GM10847 (cell line): ENCODE data around the gene ST8SIA6.

ENCODE experiments used
- POLR2A ChIP-seq: IDR thresholded peaks from 2 replicates; pipeline ENCODE4 v1.6.1; 2011; ENCODE audit not compliant: insufficient read length; ENCODE audit errors: extremely low read depth

Gene ST8SIA6

DNA sequence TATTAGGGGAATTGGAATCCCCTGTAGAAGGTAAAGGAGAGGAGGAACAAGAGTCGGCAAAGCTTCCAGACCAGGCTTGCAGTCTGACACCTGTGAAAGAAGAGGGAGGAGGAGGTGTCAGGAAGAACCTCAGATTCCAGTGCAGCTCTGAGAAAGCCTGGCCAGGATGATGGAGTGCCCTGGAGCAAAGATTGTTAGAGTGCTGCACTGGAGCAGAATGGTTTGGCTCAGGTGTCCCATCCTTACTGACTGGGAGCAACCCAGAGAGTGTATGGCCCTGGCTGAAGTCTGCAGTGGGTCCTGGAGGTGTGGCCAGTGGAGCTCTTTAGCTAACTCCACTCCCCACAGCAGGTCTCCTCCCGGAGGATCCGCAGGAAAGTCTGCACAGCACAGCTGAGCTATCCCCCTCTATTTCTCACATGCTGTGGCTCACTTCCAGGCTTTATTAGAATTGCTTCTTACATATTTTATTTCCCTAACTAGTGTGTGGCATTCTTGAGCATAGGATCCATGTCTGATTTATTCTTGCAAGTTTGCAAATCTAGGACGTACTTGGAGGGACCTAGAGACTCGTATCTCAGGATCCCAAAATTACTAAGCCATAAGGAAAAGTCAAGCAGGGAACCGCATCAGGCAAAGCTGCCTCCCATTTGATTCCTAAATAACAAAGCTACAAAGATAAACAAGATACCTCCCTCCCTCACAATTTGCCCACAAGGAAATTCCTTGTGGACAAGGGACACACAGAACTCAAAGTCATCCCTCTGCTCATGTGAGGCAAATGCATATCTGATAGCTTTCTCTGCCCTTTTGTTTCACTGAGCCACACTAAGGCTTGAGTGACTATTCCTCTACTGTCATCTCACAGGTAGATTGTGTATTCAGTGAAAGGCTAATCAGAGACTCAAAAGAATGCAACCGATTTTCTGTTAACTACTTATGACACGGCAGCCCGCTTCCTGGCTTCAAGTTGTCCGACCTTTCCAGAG, 167.5 kb downstream of the ST8SIA6 start:
- TF ChIP-seq POLR2A = no peak

DNA sequence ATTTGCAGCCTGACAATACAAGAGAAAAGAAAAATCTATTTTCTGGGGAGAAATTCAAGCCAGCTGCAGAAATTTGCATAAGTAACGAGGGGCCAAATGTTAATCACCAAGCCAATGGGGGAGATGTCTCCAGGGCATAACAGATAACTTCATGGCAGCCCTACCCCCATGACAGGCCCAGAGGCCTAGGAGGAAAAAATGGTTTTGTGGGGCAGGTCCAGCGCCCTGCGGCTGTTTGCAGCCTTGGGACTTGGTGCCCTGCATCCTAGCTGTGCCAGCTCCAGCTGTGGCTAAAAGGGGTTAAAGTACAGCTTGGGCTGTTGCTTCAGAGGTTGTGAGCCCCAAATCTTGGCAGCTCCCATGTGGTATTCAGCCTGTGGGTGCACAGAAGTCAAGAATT, 172.1 kb downstream of the ST8SIA6 start:
- TF ChIP-seq POLR2A = no peak

DNA sequence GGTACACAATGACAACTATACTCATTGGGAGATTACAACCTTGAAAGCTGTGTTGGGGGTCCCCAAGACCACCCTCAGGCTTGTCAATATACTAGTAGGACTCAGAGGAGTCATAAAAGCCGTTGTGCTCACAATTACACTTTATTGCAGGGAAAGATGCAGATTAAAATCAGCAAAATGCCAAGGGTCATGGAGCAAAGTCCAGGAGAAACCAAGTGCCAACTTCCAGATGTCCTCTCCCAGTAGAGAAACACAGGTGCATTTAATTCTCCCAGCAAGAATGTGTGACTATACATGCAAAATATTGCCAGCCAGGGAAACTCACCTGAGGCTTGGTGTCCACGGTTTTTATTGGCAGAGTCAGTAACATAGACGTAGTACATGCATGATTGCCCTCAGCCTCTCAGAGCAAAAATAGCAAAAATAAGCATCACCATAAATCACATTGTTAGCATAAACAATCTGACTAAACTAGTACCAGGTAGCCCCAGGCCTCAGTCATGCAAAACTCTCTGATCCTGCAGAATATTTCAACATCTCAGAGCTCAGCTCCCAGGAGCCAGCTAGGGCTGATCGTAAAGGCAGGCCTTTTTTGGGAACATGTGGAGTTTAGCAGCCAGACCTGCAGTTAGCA, 175.7 kb downstream of the ST8SIA6 start:
- no peak for TF ChIP-seq POLR2A

DNA sequence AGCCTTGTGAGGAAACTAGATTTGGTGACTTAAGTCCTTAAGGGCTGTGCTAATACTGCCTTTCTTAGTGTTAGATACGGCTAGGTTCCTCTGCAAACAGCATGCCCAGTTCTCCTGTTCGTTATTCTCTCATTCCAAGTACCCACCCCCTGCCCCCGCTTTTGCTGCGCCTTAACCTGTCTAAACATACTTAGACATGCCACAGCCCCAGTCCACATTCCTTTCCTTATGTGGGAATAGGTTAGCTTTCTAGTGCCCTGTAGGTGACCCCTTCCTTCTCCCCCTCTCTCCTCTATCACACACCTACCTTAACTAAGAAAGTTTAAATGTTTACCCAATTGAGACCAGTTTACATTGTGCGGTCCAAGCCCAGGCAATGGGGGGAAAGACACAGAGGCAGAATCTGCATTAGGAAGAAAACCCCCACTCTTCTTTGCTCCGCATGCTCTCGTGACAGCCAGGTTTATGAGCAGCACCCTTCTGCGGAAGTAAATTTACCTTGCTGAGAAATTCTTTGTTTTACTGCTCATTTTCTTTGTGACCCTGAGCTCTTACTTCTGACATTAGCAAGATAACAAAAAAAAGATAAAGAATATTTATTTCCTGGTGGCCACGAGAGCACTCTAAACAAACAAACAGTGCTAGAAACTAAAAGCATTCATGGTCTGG, 177.5 kb downstream of the ST8SIA6 start:
- TF ChIP-seq POLR2A = no peak

DNA sequence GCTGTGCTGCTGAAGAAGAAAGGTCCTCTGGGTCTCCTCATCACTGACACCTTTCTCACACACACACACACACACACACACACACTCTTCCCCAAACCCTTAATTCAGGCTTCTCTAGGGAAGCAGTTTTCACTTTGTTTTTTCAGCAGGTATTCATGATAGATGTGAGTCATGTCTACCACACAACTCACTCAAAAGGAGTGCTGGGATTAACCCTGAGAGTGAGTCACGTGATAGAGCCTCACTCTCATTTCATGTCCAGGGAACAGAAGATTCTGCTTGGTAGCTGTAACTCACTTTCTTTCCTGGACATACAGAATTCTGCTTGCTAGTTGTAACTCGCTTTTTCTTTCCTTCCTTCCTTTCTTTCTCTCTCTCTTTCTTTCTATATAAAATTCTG, 181.0 kb downstream of the ST8SIA6 start:
- TF ChIP-seq POLR2A = no peak

GRCh38 chr10:17272648-17273047, 181.7 kb downstream of the ST8SIA6 start:
- no peak for TF ChIP-seq POLR2A
